ENCODE results near the gene IKZF4.
"Not testable (repeated sequence)": the region's sequence is repeated elsewhere in the genome, so short reads cannot be mapped to it uniquely, and the experiment has no call there.

Gene IKZF4

GRCh38 chr12:56020423-56021184, at the start of gene IKZF4:
Gene IKZF4, plus strand, starts transcription at chr12:56021043. Its CDS starts 451 bp downstream, at chr12:56021494.
- DNase-seq (ENCODE audit: low read depth, low spot score): no peak

GRCh38 chr12:55972042-55972441, 48.8 kb upstream of the IKZF4 start:
- no peak for DNase-seq (ENCODE audit: low read depth, low spot score)

- no peak for DNase-seq (ENCODE audit: low read depth, low spot score)
Measured at GRCh38 chr12:55972456-55972855, 48.4 kb upstream of the IKZF4 start.

GRCh38 chr12:55972911-55973598, 47.8 kb upstream of the IKZF4 start:
- DNase-seq (ENCODE audit: low read depth, low spot score): no peak

GRCh38 chr12:55973599-55974307, 47.1 kb upstream of the IKZF4 start, which contains the start of gene RAB5B:
Gene RAB5B, plus strand, starts transcription at chr12:55974078. Its CDS starts 12,883 bp downstream, at chr12:55986961.
- DNase-seq (ENCODE audit: low read depth, low spot score): peak; percentile 95

GRCh38 chr12:55974308-55974730, 46.5 kb upstream of the IKZF4 start:
- no peak for DNase-seq (ENCODE audit: low read depth, low spot score)

- no peak for DNase-seq (ENCODE audit: low read depth, low spot score)
Measured at GRCh38 chr12:55978393-55978792, 42.5 kb upstream of the IKZF4 start.

- DNase-seq (ENCODE audit: low read depth, low spot score): no peak
Measured at GRCh38 chr12:55979069-55979468, 41.8 kb upstream of the IKZF4 start.

- DNase-seq (ENCODE audit: low read depth, low spot score): not testable (repeated sequence)
Measured at GRCh38 chr12:55981882-55982281, 39.0 kb upstream of the IKZF4 start.

- no peak for DNase-seq (ENCODE audit: low read depth, low spot score)
Measured at GRCh38 chr12:55982319-55982936, 38.4 kb upstream of the IKZF4 start.

- DNase-seq (ENCODE audit: low read depth, low spot score): no peak
Measured at GRCh38 chr12:55983232-55983842, 37.5 kb upstream of the IKZF4 start.

GRCh38 chr12:55984861-55985260, 36.0 kb upstream of the IKZF4 start:
- DNase-seq (ENCODE audit: low read depth, low spot score): no peak

- DNase-seq (ENCODE audit: low read depth, low spot score): no peak
Measured at GRCh38 chr12:55985341-55985740, 35.5 kb upstream of the IKZF4 start.

GRCh38 chr12:55985976-55986375, 34.9 kb upstream of the IKZF4 start:
- not testable (repeated sequence) for DNase-seq (ENCODE audit: low read depth, low spot score)

GRCh38 chr12:55991110-55991509, 29.7 kb upstream of the IKZF4 start:
- DNase-seq (ENCODE audit: low read depth, low spot score): no peak

GRCh38 chr12:55993230-55993853, 27.5 kb upstream of the IKZF4 start:
- DNase-seq (ENCODE audit: low read depth, low spot score): no peak

GRCh38 chr12:55995366-55995765, 25.5 kb upstream of the IKZF4 start:
- DNase-seq (ENCODE audit: low read depth, low spot score): no peak

GRCh38 chr12:55996201-55996714, 24.6 kb upstream of the IKZF4 start:
- peak; percentile 51 for DNase-seq (ENCODE audit: low read depth, low spot score)

GRCh38 chr12:55996715-55997534, 23.9 kb upstream of the IKZF4 start, which contains the start of gene SUOX:
Gene SUOX, plus strand, starts transcription at chr12:55997276. Its CDS starts 4,946 bp downstream, at chr12:56002222.
- DNase-seq (ENCODE audit: low read depth, low spot score): no peak

GRCh38 chr12:55997535-55997859, 23.3 kb upstream of the IKZF4 start:
- DNase-seq (ENCODE audit: low read depth, low spot score): no peak
